Endodermal cell (in vitro differentiated cells): ENCODE measurements around the gene RBM47. TPM values are rescaled to one million over a fixed set of nuclear protein-coding genes. Genes with fewer than 3 reads are reported as not detected.
"Not testable (repeated sequence)": the region's sequence is repeated elsewhere in the genome, so short reads cannot be mapped to it uniquely, and the experiment has no call there.

Experiments
- DNase-seq: peaks from one replicate; pipeline ENCODE4 v3.0.0-alpha.2; 2017
- H3K27ac ChIP-seq: 2 replicates; pipeline ENCODE4 v1.5.1; 2013; ENCODE audit warnings: mild to moderate bottlenecking, low read depth, low read length, moderate library complexity
- H3K27me3 ChIP-seq: 2 replicates; pipeline ENCODE4 v1.6.1; 2013; ENCODE audit warnings: mild to moderate bottlenecking, low read length, moderate library complexity; ENCODE audit not compliant: insufficient read depth, control insufficient read depth, poor library complexity, severe bottlenecking
- H3K36me3 ChIP-seq: 2 replicates; pipeline ENCODE4 v1.7.0; 2013; ENCODE audit warnings: mild to moderate bottlenecking, low read length, moderate library complexity; ENCODE audit not compliant: control insufficient read depth, insufficient read depth
- H3K4me1 ChIP-seq: one replicate; pipeline ENCODE4 v1.7.0; 2013; ENCODE audit warnings: low read length; ENCODE audit not compliant: control insufficient read depth, insufficient read depth
- H3K4me3 ChIP-seq: 2 replicates; pipeline ENCODE4 v1.5.1; 2013; ENCODE audit warnings: mild to moderate bottlenecking, low read length, moderate library complexity
- H3K9ac ChIP-seq: 2 replicates; pipeline ENCODE4 v1.6.1; 2013; ENCODE audit warnings: mild to moderate bottlenecking, low read length, moderate library complexity; ENCODE audit not compliant: poor library complexity, severe bottlenecking; ENCODE audit errors: extremely low read depth
- H3K9me3 ChIP-seq: 2 replicates; pipeline ENCODE4 v1.6.1; 2013; ENCODE audit warnings: mild to moderate bottlenecking, low read length, moderate library complexity; ENCODE audit not compliant: control insufficient read depth
- H3K27ac Mint-ChIP-seq: 2 replicates; pipeline ENCODE4 v1.8.0; 2020; ENCODE audit warnings: mixed read lengths
- H3K27me3 Mint-ChIP-seq: 2 replicates; pipeline ENCODE4 v1.8.0; 2021; ENCODE audit warnings: mild to moderate bottlenecking, mixed read lengths; ENCODE audit not compliant: insufficient read depth
- H3K36me3 Mint-ChIP-seq: 2 replicates; pipeline ENCODE4 v1.8.0; 2020; ENCODE audit warnings: low read depth, mixed read lengths
- H3K4me1 Mint-ChIP-seq: 2 replicates; pipeline ENCODE4 v1.8.0; 2020; ENCODE audit warnings: mixed read lengths
- H3K4me3 Mint-ChIP-seq: 2 replicates; pipeline ENCODE4 v1.8.0; 2020; ENCODE audit warnings: mild to moderate bottlenecking, moderate library complexity, mixed read lengths
- H3K9me3 Mint-ChIP-seq: 2 replicates; pipeline ENCODE4 v1.8.0; 2020; ENCODE audit warnings: mild to moderate bottlenecking, mixed read lengths
- CTCF ChIP-seq: fragments of 200-600 bp; sonication (generic); conservative IDR thresholded peaks from 2 replicates; pipeline ENCODE4 v1.5.0; 2021; ENCODE audit warnings: antibody characterized with exemption, mild to moderate bottlenecking
- WGBS, 2 experiments: methylation state at CpG; one replicate each; pipeline versions ENCODE4 v1.1.5 to v1.1.7; 2013; ENCODE audit warnings: missing lambda C conversion rate in 2 of 2, mixed read lengths in 1 of 2; ENCODE audit not compliant: insufficient coverage in 1 of 2, insufficient read length in 1 of 2; 5-methylcytosine and 5-hydroxymethylcytosine counted together
- total RNA-seq, 2 donors: library from RNA; stranded (reverse); fragmentation: NEBNext Ultra II Directional in 1 of 2; extraction: Animal tissue kit (Norgen Biotek cat#: 25700) in 1 of 2; gene quantifications; 2 replicates in 1 of 2; 3 replicates in 1 of 2; pipeline ENCODE4 v1.2.1, GENCODE V29; 2021

Gene RBM47
- total RNA-seq, 2 donors from 2014 or later = 71.7 to 90.6 TPM

GRCh38 chr4:40563401-40563800, 66.3 kb downstream of the RBM47 start:
- Histone ChIP-seq H3K9ac (no peak overlapping the region), H3K4me1 (no peaks in the 10 kb centered on the region), H3K9me3 (no peaks in the 10 kb centered on the region), H3K27me3 (no peaks in the 10 kb centered on the region), H3K36me3 (no peaks in the 10 kb centered on the region), H3K4me3 (no peak overlapping the region), H3K27ac (no peak overlapping the region)
- H3K4me1 Mint-ChIP-seq = peaks cover 41% of the 10 kb centered on the region
- peak overlapping the region; percentile 58 for H3K27ac Mint-ChIP-seq
- no peak for DNase-seq
- no peaks in the 10 kb centered on the region for H3K9me3 Mint-ChIP-seq
- 80 to 90% methylated on average over 2 to 4 of the region's 4 CpGs for WGBS, 2 experiments
- no peak overlapping the region for H3K4me3 Mint-ChIP-seq
- H3K27me3 Mint-ChIP-seq = no peaks in the 10 kb centered on the region
- peaks cover 12% of the 10 kb centered on the region for H3K36me3 Mint-ChIP-seq
- TF ChIP-seq CTCF = no peak

GRCh38 chr4:40562681-40563080, 67.0 kb downstream of the RBM47 start:
- H3K36me3 Mint-ChIP-seq = peaks cover 14% of the 10 kb centered on the region
- H3K9ac ChIP-seq = no peak overlapping the region
- H3K27ac ChIP-seq = no peak overlapping the region
- H3K27ac Mint-ChIP-seq = no peak overlapping the region
- H3K4me3 ChIP-seq = no peak overlapping the region
- no peak for TF ChIP-seq CTCF
- H3K9me3 Mint-ChIP-seq = no peaks in the 10 kb centered on the region
- H3K4me3 Mint-ChIP-seq = no peak overlapping the region
- WGBS, 2 experiments = 80 to 95% methylated on average over 1 to 7 of the region's 7 CpGs
- DNase-seq = no peak
- H3K4me1 ChIP-seq = no peaks in the 10 kb centered on the region
- H3K9me3 ChIP-seq = no peaks in the 10 kb centered on the region
- no peaks in the 10 kb centered on the region for H3K27me3 Mint-ChIP-seq
- peaks cover 41% of the 10 kb centered on the region for H3K4me1 Mint-ChIP-seq
- no peaks in the 10 kb centered on the region for H3K27me3 ChIP-seq
- H3K36me3 ChIP-seq = no peaks in the 10 kb centered on the region

GRCh38 chr4:40562208-40562607, 67.5 kb downstream of the RBM47 start:
- H3K27ac ChIP-seq = no peak overlapping the region
- Mint-ChIP-seq H3K4me3 (no peak overlapping the region), H3K27ac (peak overlapping the region; percentile 82), H3K36me3 (peaks cover 14% of the 10 kb centered on the region), H3K9me3 (no peaks in the 10 kb centered on the region), H3K4me1 (peaks cover 41% of the 10 kb centered on the region), H3K27me3 (no peaks in the 10 kb centered on the region)
- no peaks in the 10 kb centered on the region for H3K36me3 ChIP-seq
- H3K4me1 ChIP-seq = no peaks in the 10 kb centered on the region
- TF ChIP-seq CTCF = no peak
- no peaks in the 10 kb centered on the region for H3K27me3 ChIP-seq
- H3K4me3 ChIP-seq = no peak overlapping the region
- no peak overlapping the region for H3K9ac ChIP-seq
- DNase-seq = no peak
- H3K9me3 ChIP-seq = no peaks in the 10 kb centered on the region
- WGBS, 2 experiments = 85 to 90% methylated on average over 6 of the region's 6 CpGs

GRCh38 chr4:40561543-40562177, 68.0 kb downstream of the RBM47 start:
- 97 to 98% methylated on average over 6 to 7 of the region's 7 CpGs for WGBS, 2 experiments
- not testable (repeated sequence) for H3K9ac ChIP-seq, H3K36me3 ChIP-seq, H3K4me3 Mint-ChIP-seq, H3K9me3 ChIP-seq, H3K4me3 ChIP-seq, H3K27me3 Mint-ChIP-seq, H3K9me3 Mint-ChIP-seq, H3K4me1 ChIP-seq, DNase-seq, H3K27me3 ChIP-seq, H3K27ac ChIP-seq
- Mint-ChIP-seq H3K27ac (peak overlapping the region; percentile 82), H3K4me1 (peaks cover 41% of the 10 kb centered on the region), H3K36me3 (peaks cover 14% of the 10 kb centered on the region)
